H1 (cell line): ENCODE data around the gene PA2G4. TPM values are rescaled to one million over a fixed set of nuclear protein-coding genes. Genes with fewer than 3 reads are reported as not detected.

Experiments
- CTCF ChIP-seq, 3 experiments: IDR thresholded peaks; 1 replicate in 2 of 3; 2 replicates in 1 of 3; pipeline versions ENCODE4 v1.5.1 to v1.6.1; 2011; ENCODE audit warnings: low read length in 3 of 3, mild to moderate bottlenecking in 3 of 3, inconsistent platforms in 2 of 3, low read depth in 1 of 3, moderate library complexity in 1 of 3; ENCODE audit not compliant: insufficient read depth in 1 of 3; ENCODE audit errors: control extremely low read depth in 1 of 3
- POLR2AphosphoS5 ChIP-seq: IDR thresholded peaks from 2 replicates; pipeline ENCODE4 v1.6.1; 2011; ENCODE audit warnings: low read depth, low read length
- SIN3A ChIP-seq, 2 experiments: IDR thresholded peaks in 1 of 2; conservative IDR thresholded peaks in 1 of 2; 2 replicates each; pipeline ENCODE4 v1.6.1; 2011 to 2012; ENCODE audit warnings: low read length in 2 of 2, improper control_type of control experiment in 1 of 2, low read depth in 1 of 2, mild to moderate bottlenecking in 1 of 2
- SUZ12 ChIP-seq: fragments of 200-600 bp; sonication (generic); IDR thresholded peaks from 2 replicates; pipeline ENCODE4 v1.6.1; 2012; ENCODE audit warnings: mild to moderate bottlenecking, inconsistent platforms, low read length, moderate library complexity, mixed read lengths
- USF2 ChIP-seq: IDR thresholded peaks from 2 replicates; pipeline ENCODE4 v1.6.1; 2011; ENCODE audit warnings: low read length, improper control_type of control experiment
- YY1 ChIP-seq: IDR thresholded peaks from 2 replicates; pipeline ENCODE4 v1.6.1; 2011; ENCODE audit warnings: low read depth, mild to moderate bottlenecking, low read length
- polyA plus RNA-seq, 7 experiments: library from polyadenylated mRNA; depleted of rRNA in 3 of 7; stranded (reverse) in 5 of 7; unstranded in 2 of 7; fragments of >200 nt in 5 of 7; fragments of 200-250 nt in 2 of 7; gene quantifications; 1 replicate in 5 of 7; 2 replicates in 1 of 7; 4 replicates in 1 of 7; pipeline versions ENCODE4 v1.2.1 to v1.2.3, GENCODE V29; 2011 to 2013; ENCODE audit warnings: missing spikeins in 2 of 7, mixed read lengths in 2 of 7
- total RNA-seq: library from RNA; stranded (reverse); fragmentation: NEBNext Ultra II Directional; extraction: Animal tissue kit (Norgen Biotek cat#: 25700); gene quantifications from 2 replicates; pipeline ENCODE4 v1.2.1, GENCODE V29; 2021

The PA2G4 gene
- total and polyA plus RNA-seq, 2 of the 8 experiments (the other 6 are each of a cell fraction or from before 2014, with no cell fraction given), result 159 to 242 TPM

- TF ChIP-seq CTCF (IDR thresholded peaks at IDR 0.05; ENCODE audit: control extremely low read depth in 1 of 3, insufficient read depth in 1 of 3, low read depth in 1 of 3, low read length in 3 of 3) (no peak), POLR2AphosphoS5 (no peak), SIN3A (conservative IDR thresholded peaks at IDR 0.05 in 1 of 2, IDR thresholded peaks at IDR 0.05 in 1 of 2; ENCODE audit: low read depth in 1 of 2, low read length in 2 of 2) (0 out of 4 replicates have a peak, but pooled peaks of 1 of the 2 experiments have one; percentile 32), SUZ12 (no peak), USF2 (no peak), YY1 (no peak)
Measured at GRCh38 chr12:56103823-56104108, 593 bp upstream of the PA2G4 start (continued).
